OCI-LY7 (cell line): Measurements from ENCODE around the gene STMN3. TPM values are rescaled to one million over a fixed set of nuclear protein-coding genes. Genes with fewer than 3 reads are reported as not detected.

ENCODE experiments used
- BruUV-seq: library from RNA; stranded (reverse); fragments of 400-500 nt; replicated peaks from 2 replicates; lab custom pipeline; 2021; lab: Mats Ljungman, UMichigan
- CTCF ChIA-PET: fragments of 300-600 bp; sonication (Branson Sonifier 250); formaldehyde crosslinking; loops from one replicate; lab custom pipeline; 2022; ENCODE audit warnings: antibody characterized with exemption; ENCODE audit not compliant: unreplicated experiment; lab: Charles Lee
- POLR2A ChIA-PET: fragments of 300-600 bp; sonication (Branson Sonifier 250); formaldehyde crosslinking; loops from one replicate; lab custom pipeline; 2022; ENCODE audit warnings: antibody characterized with exemption; lab: Charles Lee
- DNase-seq: peaks from one replicate; pipeline ENCODE4 v3.0.0-alpha.2; 2015; ENCODE audit warnings: low spot score
- H2AFZ ChIP-seq: fragments of 200-600 bp; sonication (generic), shearing (Covaris generic); 2 replicates; pipeline ENCODE4 v1.6.1; 2014; ENCODE audit warnings: mild to moderate bottlenecking, antibody characterized with exemption, low read length, moderate library complexity
- H3K27ac ChIP-seq: fragments of 200-600 bp; sonication (generic); 2 replicates; pipeline ENCODE4 v1.5.1; 2014; ENCODE audit warnings: mixed run types, low read depth, mild to moderate bottlenecking, moderate library complexity, low read length, inconsistent platforms; ENCODE audit not compliant: poor library complexity, severe bottlenecking
- H3K36me3 ChIP-seq: fragments of 200-600 bp; sonication (generic); 2 replicates; pipeline ENCODE4 v1.6.1; 2014; ENCODE audit warnings: mild to moderate bottlenecking, antibody characterized with exemption, low read length, moderate library complexity, mixed read lengths; ENCODE audit not compliant: insufficient read depth
- H3K4me1 ChIP-seq: fragments of 200-600 bp; sonication (generic); 2 replicates; pipeline ENCODE4 v1.5.1; 2014; ENCODE audit warnings: mild to moderate bottlenecking, low read length; ENCODE audit not compliant: insufficient read depth, poor library complexity, severe bottlenecking
- H3K4me2 ChIP-seq: fragments of 200-600 bp; sonication (generic); 2 replicates; pipeline ENCODE4 v1.6.1; 2014; ENCODE audit warnings: mild to moderate bottlenecking, low read length
- H3K4me3 ChIP-seq: fragments of 200-600 bp; sonication (generic); 2 replicates; pipeline ENCODE4 v1.5.1; 2014; ENCODE audit warnings: mild to moderate bottlenecking, low read depth, low read length; ENCODE audit not compliant: poor library complexity, severe bottlenecking
- H3K79me2 ChIP-seq: fragments of 200-600 bp; sonication (generic); 2 replicates; pipeline ENCODE4 v1.6.1; 2016; ENCODE audit warnings: low read depth, mild to moderate bottlenecking, low read length, moderate library complexity, mixed read lengths; ENCODE audit not compliant: insufficient read depth
- H3K9me2 ChIP-seq: fragments of 200-600 bp; sonication (generic); 2 replicates; pipeline ENCODE4 v1.6.1; 2016; ENCODE audit warnings: mild to moderate bottlenecking, low read length, mixed read lengths; ENCODE audit not compliant: insufficient read depth
- H3K9me3 ChIP-seq: fragments of 200-600 bp; sonication (generic); 2 replicates; pipeline ENCODE4 v1.6.1; 2014; ENCODE audit warnings: mild to moderate bottlenecking, mixed run types, low read length, mixed read lengths
- H4K20me1 ChIP-seq: fragments of 200-600 bp; sonication (generic); 2 replicates; pipeline ENCODE4 v1.6.1; 2014; ENCODE audit warnings: mild to moderate bottlenecking, antibody characterized with exemption, low read length, moderate library complexity, mixed read lengths; ENCODE audit not compliant: insufficient read depth
- CTCF ChIP-seq: fragments of 200-600 bp; sonication (generic); conservative IDR thresholded peaks from 2 replicates; pipeline ENCODE4 v1.5.1; 2014; ENCODE audit warnings: mild to moderate bottlenecking, antibody characterized with exemption, low read length, moderate library complexity, mixed read lengths
- EZH2phosphoT487 ChIP-seq: fragments of 200-600 bp; sonication (generic); IDR thresholded peaks from 2 replicates; pipeline ENCODE4 v1.6.1; 2018; ENCODE audit warnings: low read depth, borderline replicate concordance, mild to moderate bottlenecking, mixed run types, antibody characterized with exemption, low read length, moderate library complexity, mixed read lengths
- intact Hi-C: fragments of 100-400 bp; cut with micrococcal nuclease; formaldehyde crosslinking; loops from one replicate; pipeline ENCODE4 v1.10.0; 2022; ENCODE audit not compliant: unreplicated experiment
- total RNA-seq, 2 experiments: library from RNA; depleted of rRNA in 1 of 2; stranded (reverse); fragments of >200 nt in 1 of 2; shearing (Covaris generic) in 1 of 2; gene quantifications; 2 replicates each; pipeline ENCODE4 v1.2.3, GENCODE V29; 2014 to 2022

STMN3 gene
- total RNA-seq, 2 experiments from 2014 or later: 6.7 TPM

- no TSS peak for BruUV-seq
- H3K4me1 ChIP-seq: peaks cover 9% of the 10 kb centered on the region
- H3K9me3 ChIP-seq: no peaks in the 10 kb centered on the region
- H3K4me2 ChIP-seq: no peak overlapping the region
- POLR2A ChIA-PET: no interaction called here
- H3K27ac ChIP-seq: no peak overlapping the region
- no peak overlapping the region for H3K4me3 ChIP-seq
- DNase-seq: no peak
- H4K20me1 ChIP-seq: no peaks in the 10 kb centered on the region
- TF ChIP-seq CTCF: no peak
- TF ChIP-seq EZH2phosphoT487: no peak
- no peaks in the 10 kb centered on the region for H3K9me2 ChIP-seq
- intact Hi-C loops: no loop called here
- H3K79me2 ChIP-seq: peaks cover 2% of the 10 kb centered on the region; the same call in 1 of the 2 replicates
- peaks cover 42% of the 10 kb centered on the region for H3K36me3 ChIP-seq
- H2AFZ ChIP-seq: no peak overlapping the region
- CTCF ChIA-PET: no interaction called here
Observed at GRCh38 chr20:63700199-63701050, 47.2 kb upstream of the STMN3 start.

GRCh38 chr20:63699466-63700198 is 46.4 kb upstream of the STMN3 start:
- no peaks in the 10 kb centered on the region for H3K79me2 ChIP-seq
- H3K4me2 ChIP-seq: no peak overlapping the region
- CTCF ChIA-PET: no interaction called here
- H3K4me3 ChIP-seq: no peak overlapping the region
- DNase-seq: no peak
- POLR2A ChIA-PET: no interaction called here
- intact Hi-C loops: no loop called here
- H3K36me3 ChIP-seq: peaks cover 42% of the 10 kb centered on the region
- H3K27ac ChIP-seq: no peak overlapping the region
- no peaks in the 10 kb centered on the region for H4K20me1 ChIP-seq
- H2AFZ ChIP-seq: no peak overlapping the region
- TF ChIP-seq EZH2phosphoT487: no peak
- no peak for TF ChIP-seq CTCF
- H3K9me3 ChIP-seq: no peaks in the 10 kb centered on the region
- BruUV-seq: TSS peak; percentile 82
- H3K9me2 ChIP-seq: no peaks in the 10 kb centered on the region
- peaks cover 9% of the 10 kb centered on the region for H3K4me1 ChIP-seq
